Left ventricle myocardium inferior (tissue), 1 donor: ENCODE measurements around the gene CELF6. TPM values are rescaled to one million over a fixed set of nuclear protein-coding genes. Genes with fewer than 3 reads are reported as not detected.
A peak's percentile ranks its signal among the peaks of the same experiment; 100 is the strongest.

ENCODE experiments used
- DNase-seq: peaks from one replicate; pipeline ENCODE4 v3.0.0-alpha.2; 2020
- H3K27ac ChIP-seq: fragments of 200-600 bp; replicated peaks from 2 replicates; pipeline ENCODE4 v1.8.0; 2021
- H3K27me3 ChIP-seq: fragments of 200-600 bp; 2 replicates; pipeline ENCODE4 v1.8.0; 2021; ENCODE audit warnings: low read depth
- H3K36me3 ChIP-seq: fragments of 200-600 bp; 2 replicates; pipeline ENCODE4 v1.8.0; 2021
- H3K4me1 ChIP-seq: fragments of 200-600 bp; 2 replicates; pipeline ENCODE4 v1.8.0; 2021
- H3K4me3 ChIP-seq: fragments of 200-600 bp; 2 replicates; pipeline ENCODE4 v1.8.0; 2021; ENCODE audit warnings: mild to moderate bottlenecking, moderate library complexity
- H3K9me3 ChIP-seq: fragments of 200-600 bp; replicated peaks from 2 replicates; pipeline ENCODE4 v1.8.0; 2021
- intact Hi-C: fragments of 100-400 bp; cut with micrococcal nuclease; formaldehyde crosslinking; loops from one replicate; pipeline ENCODE4 v1.11.0; 2022
- total RNA-seq: library from RNA; stranded (reverse); fragmentation: NEBNext Ultra II Directional; extraction: Animal tissue kit (Norgen Biotek cat#: 25700); gene quantifications from one replicate; pipeline ENCODE4 v1.2.1, GENCODE V29; 2021
- TF ChIP-seq, protein P1 (sequence below): fragments of 200-600 bp; IDR thresholded peaks from 2 replicates; pipeline ENCODE4 v1.8.0; 2021; ENCODE audit warnings: antibody characterized with exemption, mild to moderate bottlenecking, borderline replicate concordance
- donor health status: DM: no; HTN: yes; CAD: no; lungs with severe emphysema.

The CELF6 gene
- total RNA-seq, 1 donor from 2014 or later = 1.5 TPM

- H3K4me3 ChIP-seq = peak overlapping the region; percentile 26
- H3K36me3 ChIP-seq = peaks cover 29% of the 10 kb centered on the region
- no peaks in the 10 kb centered on the region for H3K27me3 ChIP-seq
- TF ChIP-seq, protein P1, sequence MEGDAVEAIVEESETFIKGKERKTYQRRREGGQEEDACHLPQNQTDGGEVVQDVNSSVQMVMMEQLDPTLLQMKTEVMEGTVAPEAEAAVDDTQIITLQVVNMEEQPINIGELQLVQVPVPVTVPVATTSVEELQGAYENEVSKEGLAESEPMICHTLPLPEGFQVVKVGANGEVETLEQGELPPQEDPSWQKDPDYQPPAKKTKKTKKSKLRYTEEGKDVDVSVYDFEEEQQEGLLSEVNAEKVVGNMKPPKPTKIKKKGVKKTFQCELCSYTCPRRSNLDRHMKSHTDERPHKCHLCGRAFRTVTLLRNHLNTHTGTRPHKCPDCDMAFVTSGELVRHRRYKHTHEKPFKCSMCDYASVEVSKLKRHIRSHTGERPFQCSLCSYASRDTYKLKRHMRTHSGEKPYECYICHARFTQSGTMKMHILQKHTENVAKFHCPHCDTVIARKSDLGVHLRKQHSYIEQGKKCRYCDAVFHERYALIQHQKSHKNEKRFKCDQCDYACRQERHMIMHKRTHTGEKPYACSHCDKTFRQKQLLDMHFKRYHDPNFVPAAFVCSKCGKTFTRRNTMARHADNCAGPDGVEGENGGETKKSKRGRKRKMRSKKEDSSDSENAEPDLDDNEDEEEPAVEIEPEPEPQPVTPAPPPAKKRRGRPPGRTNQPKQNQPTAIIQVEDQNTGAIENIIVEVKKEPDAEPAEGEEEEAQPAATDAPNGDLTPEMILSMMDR = no peak
- peak overlapping the region; percentile 75 for H3K27ac ChIP-seq
- intact Hi-C loops = no loop called here
- H3K9me3 ChIP-seq = no peaks in the 10 kb centered on the region
- DNase-seq = peak; percentile 46
- peaks cover 45% of the 10 kb centered on the region for H3K4me1 ChIP-seq
Measured at GRCh38 chr15:72358650-72359171, 38.8 kb upstream of the CELF6 start.

- intact Hi-C loops = no loop called here
- DNase-seq = no peak
- peak overlapping the region; percentile 75 for H3K27ac ChIP-seq
- H3K27me3 ChIP-seq = no peaks in the 10 kb centered on the region
- TF ChIP-seq, protein P1 = no peak
- H3K4me3 ChIP-seq = peak overlapping the region; percentile 26
- no peaks in the 10 kb centered on the region for H3K9me3 ChIP-seq
- peaks cover 45% of the 10 kb centered on the region for H3K4me1 ChIP-seq
- H3K36me3 ChIP-seq = peaks cover 35% of the 10 kb centered on the region
Measured at GRCh38 chr15:72358121-72358520, 38.2 kb upstream of the CELF6 start.

- Histone ChIP-seq H3K4me3 (no peak overlapping the region), H3K4me1 (peaks cover 28% of the 10 kb centered on the region), H3K9me3 (no peaks in the 10 kb centered on the region), H3K27me3 (no peaks in the 10 kb centered on the region), H3K36me3 (peaks cover 70% of the 10 kb centered on the region), H3K27ac (no peak overlapping the region)
- no peak for DNase-seq
- intact Hi-C loops = no loop called here
- TF ChIP-seq, protein P1 = no peak
Measured at GRCh38 chr15:72354496-72354895, 34.5 kb upstream of the CELF6 start.

- TF ChIP-seq, protein P1 = no peak
- Histone ChIP-seq H3K27me3 (no peaks in the 10 kb centered on the region), H3K9me3 (no peaks in the 10 kb centered on the region), H3K4me1 (peaks cover 16% of the 10 kb centered on the region), H3K36me3 (peaks cover 82% of the 10 kb centered on the region), H3K27ac (no peak overlapping the region), H3K4me3 (no peak overlapping the region)
- no peak for DNase-seq
- intact Hi-C loops = no loop called here
Measured at GRCh38 chr15:72353266-72353665, 33.3 kb upstream of the CELF6 start.

GRCh38 chr15:72345806-72346205 is 25.8 kb upstream of the CELF6 start:
- TF ChIP-seq, protein P1 = no peak
- Histone ChIP-seq H3K4me1 (no peaks in the 10 kb centered on the region), H3K27ac (no peak overlapping the region), H3K27me3 (no peaks in the 10 kb centered on the region), H3K4me3 (no peak overlapping the region), H3K9me3 (no peaks in the 10 kb centered on the region), H3K36me3 (peaks cover 87% of the 10 kb centered on the region)
- no peak for DNase-seq
- intact Hi-C loops = no loop called here
